SU-DHL-6 (cell line): Measurements from ENCODE around the gene CAPN1.

Experiments
- H2AFZ ChIP-seq: fragments of 200-600 bp; sonication (generic); 2 replicates; pipeline ENCODE4 v1.6.1; 2014; ENCODE audit warnings: low read depth, mild to moderate bottlenecking, moderate library complexity, mixed read lengths, antibody characterized with exemption, low read length; ENCODE audit not compliant: severe bottlenecking
- H3F3A ChIP-seq: fragments of 200-600 bp; shearing (Covaris generic); 2 replicates; pipeline ENCODE4 v1.6.0; 2016; ENCODE audit warnings: antibody characterized with exemption, mild to moderate bottlenecking; ENCODE audit not compliant: insufficient read depth
- H3K27ac ChIP-seq: fragments of 200-600 bp; sonication (generic); 2 replicates; pipeline ENCODE4 v1.5.1; 2016; ENCODE audit warnings: low read depth, mild to moderate bottlenecking, low read length, moderate library complexity, mixed read lengths
- H3K27me3 ChIP-seq: fragments of 200-600 bp; sonication (generic), shearing (Covaris generic); 2 replicates; pipeline ENCODE4 v1.6.0; 2014; ENCODE audit warnings: mild to moderate bottlenecking, low read length
- H3K36me3 ChIP-seq: fragments of 200-600 bp; sonication (generic); 2 replicates; pipeline ENCODE4 v1.6.1; 2014; ENCODE audit warnings: mild to moderate bottlenecking, low read length, mixed read lengths
- H3K4me2 ChIP-seq: fragments of 300-600, 200-600 bp; shearing (Covaris generic), sonication (generic); 2 replicates; pipeline ENCODE4 v1.6.0; 2014; ENCODE audit warnings: low read length, low read depth, mild to moderate bottlenecking; ENCODE audit not compliant: poor library complexity, severe bottlenecking
- H3K4me3 ChIP-seq: fragments of 200-600 bp; sonication (generic); 2 replicates; pipeline ENCODE4 v1.5.1; 2014; ENCODE audit warnings: antibody characterized with exemption, low read length, mild to moderate bottlenecking, mixed read lengths; ENCODE audit not compliant: insufficient read depth, poor library complexity, severe bottlenecking
- H3K79me2 ChIP-seq: fragments of 200-600 bp; sonication (generic); 2 replicates; pipeline ENCODE4 v1.6.1; 2014; ENCODE audit warnings: mild to moderate bottlenecking, low read length, moderate library complexity; ENCODE audit not compliant: insufficient read depth
- H3K9ac ChIP-seq: fragments of 200-600 bp; sonication (generic); 2 replicates; pipeline ENCODE4 v1.7.0; 2014; ENCODE audit warnings: mild to moderate bottlenecking, low read length
- H3K9me2 ChIP-seq: fragments of 200-600 bp; sonication (generic); replicated peaks from 2 replicates; pipeline ENCODE4 v1.6.1; 2014; ENCODE audit warnings: low read length; ENCODE audit not compliant: insufficient read depth
- H3K9me3 ChIP-seq: fragments of 200-600 bp; sonication (generic); 2 replicates; pipeline ENCODE4 v1.6.1; 2014; ENCODE audit warnings: low read length, mixed read lengths; ENCODE audit not compliant: insufficient read depth
- H4K20me1 ChIP-seq: fragments of 200-600 bp; sonication (generic); 2 replicates; pipeline ENCODE4 v1.6.1; 2014; ENCODE audit warnings: low read depth, mild to moderate bottlenecking, antibody characterized with exemption, low read length, moderate library complexity, mixed read lengths
- EZH2phosphoT487 ChIP-seq: fragments of 200-600 bp; sonication (generic), shearing (Covaris generic); conservative IDR thresholded peaks from 2 replicates; pipeline ENCODE4 v1.6.1; 2018; ENCODE audit warnings: mild to moderate bottlenecking, antibody characterized with exemption, low read length, moderate library complexity, mixed read lengths
- TF ChIP-seq, protein P1 (sequence below): fragments of 200-600 bp; sonication (generic); IDR thresholded peaks from one replicate; pipeline ENCODE4 v1.5.1; 2017; ENCODE audit warnings: antibody characterized with exemption, mild to moderate bottlenecking, low read length, moderate library complexity; ENCODE audit not compliant: insufficient read depth, poor library complexity, severe bottlenecking

CAPN1 gene

DNA sequence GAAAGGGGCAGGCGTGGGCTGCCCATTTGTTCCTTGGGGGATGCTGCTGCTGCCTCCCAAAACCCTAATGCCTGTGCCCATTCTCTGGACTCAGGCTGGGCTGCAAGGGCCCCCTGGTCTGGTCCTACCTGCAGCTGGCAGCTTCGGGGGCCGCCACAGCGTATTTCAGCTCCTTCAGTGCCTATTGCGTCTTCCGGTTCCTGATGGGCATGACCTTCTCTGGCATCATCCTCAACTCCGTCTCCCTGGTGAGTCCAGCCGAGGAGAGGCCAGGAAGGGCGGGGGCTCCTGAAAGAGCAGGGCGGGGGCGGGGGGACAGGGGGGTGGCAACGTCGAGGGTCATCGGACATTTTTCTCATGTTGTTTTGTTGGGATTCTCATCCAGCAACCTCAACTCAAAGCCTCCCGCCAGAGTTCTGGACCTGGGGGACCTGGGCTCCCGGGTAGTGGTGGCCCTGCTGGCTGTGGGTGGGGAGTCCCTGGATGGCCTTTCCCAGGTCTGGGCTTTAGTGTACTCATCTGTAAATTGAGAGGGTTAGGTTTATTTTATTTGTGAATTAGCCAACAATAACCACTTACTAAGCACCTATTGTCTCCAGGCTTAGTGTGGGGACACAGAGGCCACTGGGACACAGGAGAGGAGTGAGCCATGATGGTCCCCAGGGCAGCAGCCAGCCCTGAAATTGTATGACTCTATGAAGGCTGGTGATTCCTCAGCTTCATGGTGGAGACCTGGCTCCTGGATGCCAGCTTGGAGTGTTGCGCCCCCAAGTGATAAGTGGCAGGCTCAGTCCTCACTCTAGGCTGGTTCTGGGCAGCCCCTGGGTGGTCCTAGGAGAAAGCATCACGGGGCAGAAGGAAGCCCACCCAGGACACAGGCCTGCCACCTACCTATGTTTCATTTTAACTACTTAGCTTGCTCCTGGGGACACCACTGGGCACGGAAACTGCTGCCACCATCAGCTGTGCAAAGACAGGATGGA, 36.0 kb downstream of the CAPN1 start:
- Histone ChIP-seq H3K79me2 (no peaks in the 10 kb centered on the region), H2AFZ (no peak overlapping the region), H3K27ac (no peak overlapping the region), H3F3A (no peaks in the 10 kb centered on the region), H3K36me3 (no peaks in the 10 kb centered on the region), H3K4me3 (no peak overlapping the region), H3K9ac (no peak overlapping the region), H4K20me1 (no peaks in the 10 kb centered on the region), H3K9me3 (no peaks in the 10 kb centered on the region), H3K4me2 (no peak overlapping the region), H3K27me3 (no peaks in the 10 kb centered on the region), H3K9me2 (no peaks in the 10 kb centered on the region)
- TF ChIP-seq EZH2phosphoT487: no peak
- TF ChIP-seq, protein P1, sequence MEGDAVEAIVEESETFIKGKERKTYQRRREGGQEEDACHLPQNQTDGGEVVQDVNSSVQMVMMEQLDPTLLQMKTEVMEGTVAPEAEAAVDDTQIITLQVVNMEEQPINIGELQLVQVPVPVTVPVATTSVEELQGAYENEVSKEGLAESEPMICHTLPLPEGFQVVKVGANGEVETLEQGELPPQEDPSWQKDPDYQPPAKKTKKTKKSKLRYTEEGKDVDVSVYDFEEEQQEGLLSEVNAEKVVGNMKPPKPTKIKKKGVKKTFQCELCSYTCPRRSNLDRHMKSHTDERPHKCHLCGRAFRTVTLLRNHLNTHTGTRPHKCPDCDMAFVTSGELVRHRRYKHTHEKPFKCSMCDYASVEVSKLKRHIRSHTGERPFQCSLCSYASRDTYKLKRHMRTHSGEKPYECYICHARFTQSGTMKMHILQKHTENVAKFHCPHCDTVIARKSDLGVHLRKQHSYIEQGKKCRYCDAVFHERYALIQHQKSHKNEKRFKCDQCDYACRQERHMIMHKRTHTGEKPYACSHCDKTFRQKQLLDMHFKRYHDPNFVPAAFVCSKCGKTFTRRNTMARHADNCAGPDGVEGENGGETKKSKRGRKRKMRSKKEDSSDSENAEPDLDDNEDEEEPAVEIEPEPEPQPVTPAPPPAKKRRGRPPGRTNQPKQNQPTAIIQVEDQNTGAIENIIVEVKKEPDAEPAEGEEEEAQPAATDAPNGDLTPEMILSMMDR: no peak

DNA sequence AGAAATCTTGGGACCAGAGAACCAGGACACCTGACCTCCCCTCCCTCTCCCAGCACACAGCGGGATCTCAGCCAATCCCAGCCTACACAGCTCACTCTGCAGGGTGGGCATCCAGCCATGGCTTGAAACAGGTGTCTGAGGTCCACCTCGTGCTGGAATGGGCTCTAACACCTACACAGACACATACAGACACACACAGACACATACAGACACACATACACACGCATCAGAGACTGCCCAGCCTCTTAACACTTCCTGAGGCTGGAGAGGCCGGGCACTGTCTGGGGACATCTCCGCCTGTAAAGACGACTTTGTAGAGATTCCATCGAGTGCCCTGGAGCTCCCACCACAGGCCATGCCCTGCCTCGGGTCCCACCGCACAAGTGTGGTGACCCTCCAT, 36.7 kb downstream of the CAPN1 start:
- no peak for TF ChIP-seq EZH2phosphoT487
- TF ChIP-seq, protein P1: no peak
- Histone ChIP-seq H3K4me3 (no peak overlapping the region), H3F3A (no peaks in the 10 kb centered on the region), H3K36me3 (no peaks in the 10 kb centered on the region), H3K27ac (no peak overlapping the region), H3K9me3 (no peaks in the 10 kb centered on the region), H3K4me2 (no peak overlapping the region), H3K27me3 (no peaks in the 10 kb centered on the region), H3K9me2 (no peaks in the 10 kb centered on the region), H3K9ac (no peak overlapping the region), H3K79me2 (no peaks in the 10 kb centered on the region), H4K20me1 (no peaks in the 10 kb centered on the region), H2AFZ (no peak overlapping the region)

DNA sequence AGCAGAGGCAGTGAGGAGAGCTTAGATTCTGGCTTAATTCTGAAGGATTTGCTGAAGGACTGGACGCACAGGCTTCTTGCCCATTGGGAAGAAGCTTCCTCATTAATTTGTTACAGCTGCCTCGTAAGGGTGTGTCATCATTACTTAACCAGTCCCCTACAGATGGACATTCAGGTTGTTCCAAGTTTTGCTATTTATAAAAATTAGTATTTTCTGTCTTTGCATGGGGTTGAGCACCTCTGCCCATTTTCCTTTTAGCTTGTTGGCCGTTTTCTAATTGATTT, 38.1 kb downstream of the CAPN1 start:
- H3K4me2 ChIP-seq: no peak overlapping the region
- H3K9ac ChIP-seq: no peak overlapping the region
- H3K9me3 ChIP-seq: no peaks in the 10 kb centered on the region
- TF ChIP-seq, protein P1: no peak
- TF ChIP-seq EZH2phosphoT487: no peak
- no peaks in the 10 kb centered on the region for H3K9me2 ChIP-seq
- H2AFZ ChIP-seq: no peak overlapping the region
- H3F3A ChIP-seq: no peaks in the 10 kb centered on the region
- H4K20me1 ChIP-seq: no peaks in the 10 kb centered on the region
- no peaks in the 10 kb centered on the region for H3K36me3 ChIP-seq
- no peak overlapping the region for H3K27ac ChIP-seq
- no peaks in the 10 kb centered on the region for H3K79me2 ChIP-seq
- no peaks in the 10 kb centered on the region for H3K27me3 ChIP-seq
- H3K4me3 ChIP-seq: no peak overlapping the region
